ENCODE results near the gene SRGN.

- no peak for TF ChIP-seq CTCF (conservative IDR thresholded peaks at IDR 0.05; ENCODE audit: low read depth, low read length)
- TF ChIP-seq EZH2 (IDR thresholded peaks at IDR 0.05; ENCODE audit: borderline replicate concordance, low read depth, low read length, poor library complexity, severe bottlenecking): no peak
Measured at GRCh38 chr10:69051710-69052487, 36.0 kb upstream of the SRGN start.

Measured in A673 (cell line).